Upper lobe of right lung (tissue), 1 donor: Measurements from ENCODE around the gene SLC2A1. TPM values are rescaled to one million over a fixed set of nuclear protein-coding genes. Genes with fewer than 3 reads are reported as not detected.

Experiments
- ATAC-seq: fragments of 200-7000 bp; cut with Tn5 transposase; one replicate; pipeline ENCODE4 v1.9.1; 2020; ENCODE audit warnings: mild to moderate bottlenecking, moderate library complexity
- DNase-seq: peaks from one replicate; pipeline ENCODE4 v3.0.0-alpha.2; 2020
- H3K27ac ChIP-seq: fragments of 200-600 bp; one replicate; pipeline ENCODE4 v1.8.0; 2022
- H3K27me3 ChIP-seq: fragments of 200-600 bp; one replicate; pipeline ENCODE4 v1.8.0; 2022; ENCODE audit warnings: mild to moderate bottlenecking
- H3K36me3 ChIP-seq: fragments of 200-600 bp; one replicate; pipeline ENCODE4 v1.8.0; 2022
- H3K4me1 ChIP-seq: fragments of 200-600 bp; one replicate; pipeline ENCODE4 v1.8.0; 2022
- H3K4me3 ChIP-seq: fragments of 200-600 bp; one replicate; pipeline ENCODE4 v1.8.0; 2022; ENCODE audit warnings: mild to moderate bottlenecking
- H3K9me3 ChIP-seq: fragments of 200-600 bp; one replicate; pipeline ENCODE4 v1.8.0; 2022
- CTCF ChIP-seq: fragments of 200-600 bp; IDR thresholded peaks from one replicate; pipeline ENCODE4 v1.8.0; 2022; ENCODE audit warnings: antibody characterized with exemption
- intact Hi-C: fragments of 100-400 bp; cut with DNase I; formaldehyde crosslinking; loops from one replicate; pipeline ENCODE4 v1.11.0; 2022
- total RNA-seq: library from RNA; stranded (reverse); fragmentation: NEBNext Ultra II Directional; extraction: Animal tissue kit (Norgen Biotek cat#: 25700); gene quantifications from one replicate; pipeline ENCODE4 v1.2.1, GENCODE V29; 2021
- donor health status: DM: no; HTN: yes; CAD: no; lungs with severe emphysema.

The SLC2A1 gene
- total RNA-seq, 1 donor from 2014 or later = 12.9 TPM

- intact Hi-C loops = no loop called here
- Histone ChIP-seq H3K27ac (no peak overlapping the region), H3K27me3 (no peaks in the 10 kb centered on the region), H3K9me3 (no peaks in the 10 kb centered on the region), H3K4me1 (no peaks in the 10 kb centered on the region), H3K36me3 (no peaks in the 10 kb centered on the region), H3K4me3 (no peak overlapping the region)
- no peak for ATAC-seq
- no peak for DNase-seq
- TF ChIP-seq CTCF = no peak
Observed at GRCh38 chr1:42889264-42889663, 69.4 kb downstream of the SLC2A1 start.

- ATAC-seq (no peak), DNase-seq (no peak)
- Histone ChIP-seq H3K4me3 (no peak overlapping the region), H3K9me3 (no peaks in the 10 kb centered on the region), H3K36me3 (no peaks in the 10 kb centered on the region), H3K27ac (no peak overlapping the region), H3K4me1 (no peaks in the 10 kb centered on the region), H3K27me3 (no peaks in the 10 kb centered on the region)
- intact Hi-C loops = no loop called here
- TF ChIP-seq CTCF = no peak
Observed at GRCh38 chr1:42888013-42888633, 70.5 kb downstream of the SLC2A1 start.

- no peaks in the 10 kb centered on the region for H3K36me3 ChIP-seq
- intact Hi-C loops = no loop called here
- H3K4me3 ChIP-seq = no peak overlapping the region
- H3K27ac ChIP-seq = no peak overlapping the region
- no peaks in the 10 kb centered on the region for H3K9me3 ChIP-seq
- no peak for DNase-seq
- H3K27me3 ChIP-seq = no peaks in the 10 kb centered on the region
- H3K4me1 ChIP-seq = no peaks in the 10 kb centered on the region
- ATAC-seq = no peak
- TF ChIP-seq CTCF = no peak
Observed at GRCh38 chr1:42887366-42887765, 71.3 kb downstream of the SLC2A1 start.

- intact Hi-C loops = no loop called here
- no peaks in the 10 kb centered on the region for H3K9me3 ChIP-seq
- no peak for ATAC-seq
- DNase-seq = no peak
- H3K4me3 ChIP-seq = no peak overlapping the region
- no peaks in the 10 kb centered on the region for H3K36me3 ChIP-seq
- no peaks in the 10 kb centered on the region for H3K27me3 ChIP-seq
- H3K27ac ChIP-seq = no peak overlapping the region
- no peaks in the 10 kb centered on the region for H3K4me1 ChIP-seq
- TF ChIP-seq CTCF = no peak
Observed at GRCh38 chr1:42886800-42887199, 71.9 kb downstream of the SLC2A1 start.

- DNase-seq (no peak), ATAC-seq (no peak)
- no peak for TF ChIP-seq CTCF
- intact Hi-C loops = no loop called here
- no peaks in the 10 kb centered on the region for H3K27me3 ChIP-seq
- no peak overlapping the region for H3K27ac ChIP-seq
- no peak overlapping the region for H3K4me3 ChIP-seq
- no peaks in the 10 kb centered on the region for H3K36me3 ChIP-seq
- H3K9me3 ChIP-seq = no peaks in the 10 kb centered on the region
- no peaks in the 10 kb centered on the region for H3K4me1 ChIP-seq
Observed at GRCh38 chr1:42886046-42886739, 72.5 kb downstream of the SLC2A1 start.
